Measurements from ENCODE around the gene PHLDA2.

PHLDA2 gene

DNA sequence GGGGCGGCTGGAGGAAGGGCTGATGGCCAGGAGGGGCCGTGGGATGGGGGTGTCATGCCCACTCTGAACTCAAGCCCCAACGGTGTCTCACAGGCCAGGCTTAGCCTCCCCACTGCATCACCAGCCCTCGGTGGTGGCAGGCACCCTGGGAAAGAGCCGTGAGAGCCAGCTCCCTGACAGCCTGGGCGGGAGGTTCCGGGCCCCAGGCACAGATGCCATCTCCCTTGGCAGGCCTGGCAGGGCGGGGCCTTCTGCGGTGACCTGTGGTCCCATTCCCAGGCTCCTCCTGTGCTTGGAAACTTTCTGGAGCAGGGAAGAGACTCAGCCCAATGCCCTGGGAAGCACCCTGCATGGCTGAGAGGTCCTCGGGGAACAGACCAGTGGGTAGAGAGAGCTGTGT, 4.8 kb downstream of the PHLDA2 start:
- TF ChIP-seq, protein P1, sequence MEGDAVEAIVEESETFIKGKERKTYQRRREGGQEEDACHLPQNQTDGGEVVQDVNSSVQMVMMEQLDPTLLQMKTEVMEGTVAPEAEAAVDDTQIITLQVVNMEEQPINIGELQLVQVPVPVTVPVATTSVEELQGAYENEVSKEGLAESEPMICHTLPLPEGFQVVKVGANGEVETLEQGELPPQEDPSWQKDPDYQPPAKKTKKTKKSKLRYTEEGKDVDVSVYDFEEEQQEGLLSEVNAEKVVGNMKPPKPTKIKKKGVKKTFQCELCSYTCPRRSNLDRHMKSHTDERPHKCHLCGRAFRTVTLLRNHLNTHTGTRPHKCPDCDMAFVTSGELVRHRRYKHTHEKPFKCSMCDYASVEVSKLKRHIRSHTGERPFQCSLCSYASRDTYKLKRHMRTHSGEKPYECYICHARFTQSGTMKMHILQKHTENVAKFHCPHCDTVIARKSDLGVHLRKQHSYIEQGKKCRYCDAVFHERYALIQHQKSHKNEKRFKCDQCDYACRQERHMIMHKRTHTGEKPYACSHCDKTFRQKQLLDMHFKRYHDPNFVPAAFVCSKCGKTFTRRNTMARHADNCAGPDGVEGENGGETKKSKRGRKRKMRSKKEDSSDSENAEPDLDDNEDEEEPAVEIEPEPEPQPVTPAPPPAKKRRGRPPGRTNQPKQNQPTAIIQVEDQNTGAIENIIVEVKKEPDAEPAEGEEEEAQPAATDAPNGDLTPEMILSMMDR (IDR thresholded peaks at IDR 0.05; ENCODE audit: extremely low read depth, insufficient read depth, missing control alignments), result no peak
- no peak for DNase-seq (ENCODE audit: low spot score)
- in situ Hi-C loops (cut with MboI; ENCODE audit: low pct_unique_long_range_greater_than_20kb, low sequenced_read_pairs, unreplicated experiment), result no loop called here

DNA sequence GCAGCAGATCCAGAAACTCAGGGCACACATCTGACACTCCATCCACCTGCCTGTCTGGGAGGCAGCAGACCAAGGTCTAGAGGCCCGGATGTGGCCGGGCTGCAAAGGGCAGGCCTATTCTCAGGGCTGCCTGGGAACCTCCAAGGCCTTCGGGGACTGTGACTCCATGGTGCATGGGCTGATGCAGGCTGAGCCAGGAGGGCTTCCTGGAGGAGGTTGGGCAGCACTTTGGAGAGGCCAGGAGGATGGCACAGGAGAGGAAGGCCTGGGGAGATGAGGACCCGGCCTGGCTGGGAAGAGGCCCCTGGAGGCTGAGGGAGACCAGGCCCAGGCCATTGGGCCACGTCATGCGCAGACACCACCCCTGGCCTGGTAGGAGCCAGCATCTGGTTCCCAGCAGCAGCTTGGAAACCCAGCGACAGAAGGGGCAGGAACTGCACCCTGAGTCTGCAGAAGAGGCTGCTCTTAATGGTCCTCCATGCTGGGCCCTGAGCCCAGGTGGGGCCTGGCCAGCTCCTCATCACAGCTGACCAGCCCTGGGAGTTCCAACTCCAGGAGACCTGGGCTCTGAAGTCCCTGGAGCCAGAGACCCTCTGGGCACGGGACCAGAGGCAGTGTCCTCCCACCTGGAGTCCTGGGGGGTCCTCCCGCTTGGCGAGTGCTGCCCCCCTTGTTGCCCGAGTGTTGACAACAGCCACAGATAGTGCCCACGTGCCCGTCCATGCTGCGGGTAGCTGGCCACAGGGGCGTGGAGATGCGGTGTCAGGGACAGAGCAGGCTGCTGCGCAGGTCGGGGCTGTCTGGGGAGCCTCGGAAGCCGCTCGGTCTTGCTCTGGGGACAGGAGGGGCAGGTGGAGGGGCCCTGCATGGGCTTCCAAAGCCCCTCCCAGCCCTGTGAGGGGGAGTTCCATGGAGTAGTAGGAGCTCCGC, 5.5 kb downstream of the PHLDA2 start:
- in situ Hi-C loops (cut with MboI; ENCODE audit: low pct_unique_long_range_greater_than_20kb, low sequenced_read_pairs, unreplicated experiment), result no loop called here
- TF ChIP-seq, protein P1 (IDR thresholded peaks at IDR 0.05; ENCODE audit: extremely low read depth, insufficient read depth, missing control alignments), result no peak
- no peak for DNase-seq (ENCODE audit: low spot score)

DNA sequence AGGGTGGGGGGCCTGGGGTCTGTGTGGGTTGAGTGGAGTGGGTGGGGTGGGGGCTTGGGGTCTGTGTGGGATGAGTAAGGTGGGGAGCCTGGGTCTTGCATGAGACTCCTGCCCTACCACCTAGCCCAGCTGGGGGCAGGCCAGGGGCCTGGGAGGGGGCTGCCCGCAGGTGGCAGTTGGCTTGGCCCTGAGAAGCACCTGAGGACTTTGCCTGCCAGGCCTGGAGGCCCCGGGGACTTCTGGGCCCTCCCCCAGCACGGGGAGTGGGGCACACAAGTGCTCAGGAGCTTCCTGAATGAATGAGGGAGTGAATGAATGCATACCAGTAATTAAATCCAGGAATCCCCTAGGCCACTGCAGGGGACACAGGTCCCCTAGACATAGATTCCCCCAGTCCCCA, 6.6 kb downstream of the PHLDA2 start:
- DNase-seq (ENCODE audit: low spot score), result no peak
- in situ Hi-C loops (cut with MboI; ENCODE audit: low pct_unique_long_range_greater_than_20kb, low sequenced_read_pairs, unreplicated experiment), result no loop called here
- TF ChIP-seq, protein P1 (IDR thresholded peaks at IDR 0.05; ENCODE audit: extremely low read depth, insufficient read depth, missing control alignments), result no peak

DNA sequence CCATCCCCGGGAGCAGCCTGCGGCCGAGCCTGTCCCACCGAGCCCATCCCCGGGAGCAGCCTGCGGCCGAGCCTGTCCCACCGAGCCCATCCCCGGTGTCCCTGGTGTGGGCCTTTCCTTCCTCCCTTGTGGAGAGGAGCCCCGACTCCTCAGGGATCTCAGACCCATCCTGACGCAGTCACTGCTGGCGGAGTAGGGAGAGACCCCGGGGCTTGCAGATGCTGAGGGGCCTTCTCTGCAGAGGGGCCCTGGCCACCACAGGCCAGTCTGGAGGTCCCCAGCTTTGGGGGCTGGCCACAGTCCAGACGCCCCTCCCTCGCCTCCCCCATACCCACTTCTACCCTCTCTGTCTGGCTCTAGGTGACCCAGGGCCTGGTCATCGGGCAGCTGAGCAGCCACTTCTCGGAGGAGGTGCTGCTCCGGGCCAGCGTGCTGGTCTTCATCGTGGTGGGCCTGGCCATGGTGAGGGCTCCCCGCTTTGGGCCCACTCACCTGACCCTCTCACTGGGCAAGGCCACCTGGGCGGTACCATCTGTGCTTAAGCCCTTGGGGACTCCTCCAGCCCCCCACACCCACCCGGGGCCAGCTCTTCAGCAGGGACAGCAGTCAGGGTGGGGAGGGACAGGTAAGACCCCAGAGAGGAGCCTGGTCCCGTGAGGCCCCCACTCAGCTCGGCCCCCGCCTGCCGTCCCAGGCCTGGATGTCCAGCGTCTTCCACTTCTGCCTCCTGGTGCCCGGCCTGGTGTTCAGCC, 7.3 kb downstream of the PHLDA2 start:
- DNase-seq (ENCODE audit: low spot score), result no peak
- TF ChIP-seq, protein P1 (IDR thresholded peaks at IDR 0.05; ENCODE audit: extremely low read depth, insufficient read depth, missing control alignments), result no peak
- in situ Hi-C loops (cut with MboI; ENCODE audit: low pct_unique_long_range_greater_than_20kb, low sequenced_read_pairs, unreplicated experiment), result no loop called here

DNA sequence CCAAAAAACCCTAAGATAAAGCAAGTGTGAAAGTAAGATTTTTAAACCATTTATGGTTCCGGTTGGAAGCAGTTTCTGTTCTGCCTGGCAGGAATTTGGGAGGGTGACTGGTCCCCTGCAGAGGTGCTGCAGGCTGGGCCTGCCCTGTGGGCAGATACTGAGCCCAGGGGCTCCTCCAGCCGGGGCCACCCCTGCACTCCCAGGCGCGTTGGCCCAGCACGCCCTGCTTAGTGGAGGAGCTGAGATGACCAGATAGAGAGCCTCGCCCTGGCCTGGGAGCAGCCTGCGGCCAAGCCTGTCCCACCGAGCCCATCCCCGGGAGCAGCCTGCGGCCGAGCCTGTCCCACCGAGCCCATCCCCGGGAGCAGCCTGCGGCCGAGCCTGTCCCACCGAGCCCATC, 8.0 kb downstream of the PHLDA2 start:
- TF ChIP-seq, protein P1 (IDR thresholded peaks at IDR 0.05; ENCODE audit: extremely low read depth, insufficient read depth, missing control alignments), result no peak

DNA sequence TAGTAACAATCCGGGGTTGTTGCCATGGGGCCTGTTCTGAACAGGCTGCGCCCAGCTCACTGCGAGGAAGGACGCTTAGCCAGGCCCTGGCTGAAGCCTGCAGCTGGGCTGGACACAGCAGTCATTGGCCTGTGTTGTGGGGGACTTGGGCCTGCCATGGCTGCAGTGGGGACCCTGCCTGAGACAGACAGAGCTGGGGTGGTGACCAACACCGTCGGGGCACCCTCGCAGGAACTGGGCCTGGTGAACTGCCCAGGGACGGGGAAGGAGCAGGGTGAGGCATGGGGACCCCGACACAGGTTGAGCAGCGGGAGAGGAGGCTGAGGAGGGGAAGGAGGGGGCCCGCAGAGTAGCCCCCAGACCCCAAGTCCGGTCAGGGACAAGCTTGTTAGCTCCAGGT, 8.9 kb downstream of the PHLDA2 start:
- DNase-seq (ENCODE audit: low spot score), result no peak
- TF ChIP-seq, protein P1 (IDR thresholded peaks at IDR 0.05; ENCODE audit: extremely low read depth, insufficient read depth, missing control alignments), result no peak
- in situ Hi-C loops (cut with MboI; ENCODE audit: low pct_unique_long_range_greater_than_20kb, low sequenced_read_pairs, unreplicated experiment), result no loop called here

More for the DNA sequence above, 8.0 kb downstream of the PHLDA2 start:
- DNase-seq (ENCODE audit: low spot score), result no peak
- in situ Hi-C loops (cut with MboI; ENCODE audit: low pct_unique_long_range_greater_than_20kb, low sequenced_read_pairs, unreplicated experiment), result no loop called here
